IMR-90 (cell line): Measurements from ENCODE around the gene ZSCAN25. TPM values are rescaled to one million over a fixed set of nuclear protein-coding genes. Genes with fewer than 3 reads are reported as not detected.
"Not testable (repeated sequence)": the region's sequence is repeated elsewhere in the genome, so short reads cannot be mapped to it uniquely, and the experiment has no call there.

Experiments
- ATAC-seq: fragments of 200-7000 bp; cut with Tn5 transposase; 2 replicates; pipeline ENCODE4 v1.9.1; 2020; ENCODE audit warnings: low read depth, mild to moderate bottlenecking, moderate library complexity
- BruUV-seq: library from RNA; stranded (reverse); fragments of 400-500 nt; replicated peaks from 2 replicates; lab custom pipeline; 2021; lab: Mats Ljungman, UMichigan
- CTCF ChIA-PET: fragments of 300-600 bp; formaldehyde crosslinking; extraction: SDS; loops from one replicate; lab custom pipeline; 2021; ENCODE audit warnings: antibody characterized with exemption; lab: Yijun Ruan, JAX
- POLR2A ChIA-PET: fragments of 300-600 bp; sonication (Branson Sonifier 250); formaldehyde crosslinking; loops from one replicate; lab custom pipeline; 2022; ENCODE audit warnings: antibody characterized with exemption; ENCODE audit not compliant: unreplicated experiment; lab: Charles Lee
- DNase-seq: peaks from one replicate; pipeline ENCODE4 v3.0.0; 2013
- H2AFZ ChIP-seq: replicated peaks from 2 replicates; pipeline ENCODE3; 2013; ENCODE audit warnings: low read length, mild to moderate bottlenecking; ENCODE audit not compliant: poor library complexity
- H2AK5ac ChIP-seq: 2 replicates; pipeline ENCODE4 v1.6.1; 2013; ENCODE audit warnings: low read depth, low read length, inconsistent platforms
- H2AK9ac ChIP-seq: replicated peaks from 2 replicates; pipeline ENCODE3; 2013; ENCODE audit warnings: mild to moderate bottlenecking, low read depth, low read length, moderate library complexity; ENCODE audit not compliant: poor library complexity
- H2BK120ac ChIP-seq: 2 replicates; pipeline ENCODE4 v1.6.1; 2013; ENCODE audit warnings: low read depth, low read length, inconsistent platforms
- H2BK15ac ChIP-seq: 3 replicates; pipeline ENCODE4 v1.6.1; 2013; ENCODE audit warnings: low read depth, low read length, inconsistent platforms
- H2BK20ac ChIP-seq: 2 replicates; pipeline ENCODE4 v1.6.1; 2013; ENCODE audit warnings: low read depth, mild to moderate bottlenecking, inconsistent platforms, low read length, moderate library complexity
- H2BK5ac ChIP-seq: 2 replicates; pipeline ENCODE4 v1.6.1; 2013; ENCODE audit warnings: mild to moderate bottlenecking, low read depth, low read length, inconsistent platforms; ENCODE audit not compliant: poor library complexity, severe bottlenecking
- H3K14ac ChIP-seq: replicated peaks from 2 replicates; pipeline ENCODE4 v1.6.1; 2013; ENCODE audit warnings: low read depth, low read length, inconsistent platforms
- H3K18ac ChIP-seq: 2 replicates; pipeline ENCODE4 v1.6.1; 2013; ENCODE audit warnings: low read depth, low read length, control low read depth
- H3K23ac ChIP-seq: 2 replicates; pipeline ENCODE4 v1.6.1; 2013; ENCODE audit warnings: low read depth, low read length, inconsistent platforms
- H3K27ac ChIP-seq: 2 replicates; pipeline ENCODE4 v1.5.1; 2013; ENCODE audit warnings: mild to moderate bottlenecking, control low read depth, low read length; ENCODE audit not compliant: insufficient read depth
- H3K27me3 ChIP-seq: 2 replicates; pipeline ENCODE4 v1.6.1; 2013; ENCODE audit warnings: low read length; ENCODE audit not compliant: control insufficient read depth, insufficient read depth
- H3K36me3 ChIP-seq: 2 replicates; pipeline ENCODE4 v1.6.1; 2013; ENCODE audit warnings: low read length, mixed read lengths; ENCODE audit not compliant: control insufficient read depth, insufficient read depth
- H3K4ac ChIP-seq: 2 replicates; pipeline ENCODE4 v1.6.1; 2013; ENCODE audit warnings: low read depth, low read length, inconsistent platforms
- H3K4me1 ChIP-seq: 2 replicates; pipeline ENCODE4 v1.6.1; 2013; ENCODE audit warnings: low read length, mixed read lengths; ENCODE audit not compliant: control insufficient read depth, insufficient read depth
- H3K4me2 ChIP-seq: 2 replicates; pipeline ENCODE4 v1.6.1; 2013; ENCODE audit warnings: low read depth, mild to moderate bottlenecking, control low read depth, low read length, moderate library complexity
- H3K4me3 ChIP-seq: 2 replicates; pipeline ENCODE4 v1.5.1; 2013; ENCODE audit warnings: low read depth, mild to moderate bottlenecking, control low read depth, low read length, moderate library complexity; ENCODE audit not compliant: insufficient read depth
- H3K56ac ChIP-seq: 2 replicates; pipeline ENCODE4 v1.6.1; 2013; ENCODE audit warnings: low read length, inconsistent platforms; ENCODE audit not compliant: insufficient read depth; ENCODE audit errors: extremely low read depth
- H3K79me1 ChIP-seq, 2 experiments: 2 replicates each; pipeline ENCODE4 v1.6.1; 2013; ENCODE audit warnings: low read length in 2 of 2, inconsistent platforms in 1 of 2, low read depth in 1 of 2
- H3K9ac ChIP-seq: 2 replicates; pipeline ENCODE4 v1.6.1; 2013; ENCODE audit warnings: low read depth, low read length, control low read depth
- H3K9me1 ChIP-seq: 2 replicates; pipeline ENCODE4 v1.6.1; 2013; ENCODE audit warnings: low read length, inconsistent platforms; ENCODE audit not compliant: insufficient read depth
- H3K9me3 ChIP-seq: 2 replicates; pipeline ENCODE4 v1.6.1; 2013; ENCODE audit warnings: low read length; ENCODE audit not compliant: control insufficient read depth, insufficient read depth
- H4K20me1 ChIP-seq: 2 replicates; pipeline ENCODE4 v1.6.1; 2013; ENCODE audit warnings: low read length, inconsistent platforms; ENCODE audit not compliant: insufficient read depth
- H4K5ac ChIP-seq: 2 replicates; pipeline ENCODE4 v1.6.1; 2013; ENCODE audit warnings: mild to moderate bottlenecking, low read depth, low read length, control low read depth
- H4K8ac ChIP-seq, 2 experiments: 2 replicates each; pipeline ENCODE4 v1.6.1; 2013; ENCODE audit warnings: low read depth in 2 of 2, low read length in 2 of 2, control low read depth in 1 of 2, inconsistent platforms in 1 of 2
- H4K91ac ChIP-seq: 2 replicates; pipeline ENCODE4 v1.6.1; 2013; ENCODE audit warnings: low read depth, low read length, inconsistent platforms; ENCODE audit not compliant: insufficient read depth
- WGBS, 2 experiments: methylation state at CpG; one replicate each; pipeline versions ENCODE4 v1.1.5 to v1.1.7; 2013; ENCODE audit warnings: missing lambda C conversion rate in 2 of 2; ENCODE audit not compliant: insufficient read length in 1 of 2; ENCODE audit errors: extremely low coverage in 2 of 2; 5-methylcytosine and 5-hydroxymethylcytosine counted together
- dilution Hi-C: fragments of 300-500 bp; cut with HindIII; formaldehyde crosslinking; loops from one replicate; pipeline ENCODE4 v1.14.3; 2018; ENCODE audit warnings: low sequenced_read_pairs; ENCODE audit not compliant: unreplicated experiment
- in situ Hi-C: fragments of 300-500 bp; cut with MboI; formaldehyde crosslinking; loops from 3 replicates; pipeline ENCODE4 v1.14.3; 2019; ENCODE audit warnings: low sequenced_read_pairs, inconsistent platforms, mixed read lengths
- intact Hi-C: fragments of 100-400 bp; cut with micrococcal nuclease; formaldehyde crosslinking; loops from 2 replicates; pipeline ENCODE4 v1.10.0; 2022
- polyA plus RNA-seq, 3 experiments: library from polyadenylated mRNA; depleted of rRNA; stranded (reverse); fragments of >200 nt; gene quantifications; 2 replicates each; pipeline ENCODE4 v1.2.3, GENCODE V29; 2012; ENCODE audit warnings: low replicate concordance in 1 of 3
- total RNA-seq: library from RNA; depleted of rRNA; stranded (reverse); fragments of >200 nt; gene quantifications from 2 replicates; pipeline ENCODE4 v1.2.3, GENCODE V29; 2012

ZSCAN25 gene
- total and polyA plus RNA-seq, 2 of the 4 experiments (the other 2 are of a cell fraction) = 6.2 to 9.0 TPM

DNA sequence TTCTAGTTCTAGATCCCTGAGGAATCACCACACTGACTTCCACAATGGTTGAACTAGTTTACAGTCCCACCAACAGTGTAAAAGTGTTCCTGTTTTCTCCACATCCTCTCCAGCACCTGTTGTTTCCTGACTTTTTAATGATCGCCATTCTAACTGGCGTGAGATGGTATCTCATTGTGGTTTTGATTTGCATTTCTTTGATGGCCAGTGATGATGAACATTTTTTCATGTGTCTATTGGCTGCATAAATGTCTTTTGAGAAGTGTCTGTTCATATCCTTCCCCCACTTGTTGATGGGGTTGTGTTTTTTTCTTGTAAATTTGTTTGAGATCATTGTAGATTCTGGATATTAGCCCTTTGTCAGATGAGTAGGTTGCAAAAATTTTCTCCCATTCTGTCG lies 37.9 kb downstream of the ZSCAN25 start:
- H4K91ac ChIP-seq, H2BK120ac ChIP-seq, H3K27me3 ChIP-seq, H3K14ac ChIP-seq, H3K4ac ChIP-seq, H4K20me1 ChIP-seq, H3K9ac ChIP-seq, H3K4me1 ChIP-seq, H2AK9ac ChIP-seq, intact Hi-C loops, H3K18ac ChIP-seq, dilution Hi-C loops, H2BK15ac ChIP-seq, H3K79me1 ChIP-seq, in situ Hi-C loops, BruUV-seq, H3K9me1 ChIP-seq, POLR2A ChIA-PET, ATAC-seq, H3K27ac ChIP-seq, H3K23ac ChIP-seq, H4K5ac ChIP-seq, H3K36me3 ChIP-seq, H3K56ac ChIP-seq, CTCF ChIA-PET, H3K9me3 ChIP-seq, H4K8ac ChIP-seq, H2BK5ac ChIP-seq, H2AK5ac ChIP-seq, DNase-seq, H3K4me3 ChIP-seq, H2BK20ac ChIP-seq, H3K4me2 ChIP-seq, H2AFZ ChIP-seq: not testable (repeated sequence)
- no CpG with 5 or more reads among the region's 3 CpGs for WGBS, 2 experiments

GRCh38 chr7:99657879-99658278 lies 41.1 kb downstream of the ZSCAN25 start:
- H4K20me1 ChIP-seq, H3K14ac ChIP-seq, H4K5ac ChIP-seq, H2AK9ac ChIP-seq, H3K9me3 ChIP-seq, intact Hi-C loops, H2BK120ac ChIP-seq, H3K4ac ChIP-seq, H4K8ac ChIP-seq, BruUV-seq, H3K27me3 ChIP-seq, H2BK5ac ChIP-seq, H2BK15ac ChIP-seq, H3K56ac ChIP-seq, H3K9me1 ChIP-seq, H3K4me2 ChIP-seq, H3K27ac ChIP-seq, H2AFZ ChIP-seq, POLR2A ChIA-PET, H3K23ac ChIP-seq, H4K91ac ChIP-seq, H2AK5ac ChIP-seq, dilution Hi-C loops, H3K4me3 ChIP-seq, in situ Hi-C loops, H2BK20ac ChIP-seq, H3K79me1 ChIP-seq, H3K36me3 ChIP-seq, ATAC-seq, H3K4me1 ChIP-seq, CTCF ChIA-PET, H3K18ac ChIP-seq, H3K9ac ChIP-seq, DNase-seq: not testable (repeated sequence)
- no CpG with 5 or more reads among the region's 5 CpGs for WGBS, 2 experiments
